ENCODE results near the gene CKAP5. TPM values are rescaled to one million over a fixed set of nuclear protein-coding genes. Genes with fewer than 3 reads are reported as not detected.

CKAP5 gene
- total and polyA plus RNA-seq, 2 experiments from 2014 or later = 67.9 to 120 TPM

- no peak overlapping the region for H3K4me2 ChIP-seq
- H2AFZ ChIP-seq = no peak overlapping the region
- no peaks in the 10 kb centered on the region for H3K79me2 ChIP-seq (replicated peaks; ENCODE audit: insufficient read depth)
- Mint-ChIP-seq H3K9me3 (no peaks in the 10 kb centered on the region), H3K4me3 (no peak overlapping the region), H3K27me3 (ENCODE audit: insufficient read depth, low read depth, poor library complexity) (no peaks in the 10 kb centered on the region), H3K4me1 (peaks cover 2% of the 10 kb centered on the region; the same call in 1 of the 3 replicates), H3K36me3 (ENCODE audit: low read depth) (peaks cover 55% of the 10 kb centered on the region), H3K27ac (no peak overlapping the region)
- no peaks in the 10 kb centered on the region for H3F3A ChIP-seq (replicated peaks; ENCODE audit: low read depth)
- DNase-seq (ENCODE audit: low spot score) (no peak), ATAC-seq (no peak)
- no peaks in the 10 kb centered on the region; the same call in 1 of the 2 replicates for H4K20me1 ChIP-seq (replicated peaks; ENCODE audit: insufficient read depth)
- H3K9me2 ChIP-seq (ENCODE audit: insufficient read depth) = no peaks in the 10 kb centered on the region
- H3K27ac ChIP-seq (ENCODE audit: low read depth) = no peak overlapping the region
- H3K4me3 ChIP-seq = no peak overlapping the region
- peaks cover 16% of the 10 kb centered on the region; the same call in 1 of the 2 replicates for H3K36me3 ChIP-seq (ENCODE audit: insufficient read depth)
- no peak for TF ChIP-seq JUNB (IDR thresholded peaks at IDR 0.05; ENCODE audit: unreplicated experiment)
- no peaks in the 10 kb centered on the region for H3K27me3 ChIP-seq (ENCODE audit: insufficient read depth)
- no peaks in the 10 kb centered on the region for H3K4me1 ChIP-seq (ENCODE audit: insufficient read depth)
Measured at GRCh38 chr11:46892838-46893237, 46.8 kb upstream of the CKAP5 start.

GRCh38 chr11:46892109-46892508, 46.0 kb upstream of the CKAP5 start:
- H3K27ac Mint-ChIP-seq = no peak overlapping the region
- no peak overlapping the region for H2AFZ ChIP-seq
- no peaks in the 10 kb centered on the region; the same call in 1 of the 2 replicates for H4K20me1 ChIP-seq (replicated peaks; ENCODE audit: insufficient read depth)
- H3K4me2 ChIP-seq = no peak overlapping the region
- no peak overlapping the region for H3K4me3 ChIP-seq
- no peak for ATAC-seq
- H3K4me1 ChIP-seq (ENCODE audit: insufficient read depth) = no peaks in the 10 kb centered on the region
- no peaks in the 10 kb centered on the region for H3F3A ChIP-seq (replicated peaks; ENCODE audit: low read depth)
- peaks cover 56% of the 10 kb centered on the region for H3K36me3 Mint-ChIP-seq (ENCODE audit: low read depth)
- peaks cover 16% of the 10 kb centered on the region; the same call in 1 of the 2 replicates for H3K36me3 ChIP-seq (ENCODE audit: insufficient read depth)
- no peak for DNase-seq (ENCODE audit: low spot score)
- no peak overlapping the region for H3K4me3 Mint-ChIP-seq
- no peaks in the 10 kb centered on the region for H3K27me3 ChIP-seq (ENCODE audit: insufficient read depth)
- H3K9me2 ChIP-seq (ENCODE audit: insufficient read depth) = no peaks in the 10 kb centered on the region
- H3K9me3 Mint-ChIP-seq = no peaks in the 10 kb centered on the region
- H3K4me1 Mint-ChIP-seq = peaks cover 2% of the 10 kb centered on the region; the same call in 1 of the 3 replicates
- no peak overlapping the region for H3K27ac ChIP-seq (ENCODE audit: low read depth)
- no peaks in the 10 kb centered on the region for H3K27me3 Mint-ChIP-seq (ENCODE audit: insufficient read depth, low read depth, poor library complexity)
- H3K79me2 ChIP-seq (replicated peaks; ENCODE audit: insufficient read depth) = no peaks in the 10 kb centered on the region
- TF ChIP-seq, protein P1, sequence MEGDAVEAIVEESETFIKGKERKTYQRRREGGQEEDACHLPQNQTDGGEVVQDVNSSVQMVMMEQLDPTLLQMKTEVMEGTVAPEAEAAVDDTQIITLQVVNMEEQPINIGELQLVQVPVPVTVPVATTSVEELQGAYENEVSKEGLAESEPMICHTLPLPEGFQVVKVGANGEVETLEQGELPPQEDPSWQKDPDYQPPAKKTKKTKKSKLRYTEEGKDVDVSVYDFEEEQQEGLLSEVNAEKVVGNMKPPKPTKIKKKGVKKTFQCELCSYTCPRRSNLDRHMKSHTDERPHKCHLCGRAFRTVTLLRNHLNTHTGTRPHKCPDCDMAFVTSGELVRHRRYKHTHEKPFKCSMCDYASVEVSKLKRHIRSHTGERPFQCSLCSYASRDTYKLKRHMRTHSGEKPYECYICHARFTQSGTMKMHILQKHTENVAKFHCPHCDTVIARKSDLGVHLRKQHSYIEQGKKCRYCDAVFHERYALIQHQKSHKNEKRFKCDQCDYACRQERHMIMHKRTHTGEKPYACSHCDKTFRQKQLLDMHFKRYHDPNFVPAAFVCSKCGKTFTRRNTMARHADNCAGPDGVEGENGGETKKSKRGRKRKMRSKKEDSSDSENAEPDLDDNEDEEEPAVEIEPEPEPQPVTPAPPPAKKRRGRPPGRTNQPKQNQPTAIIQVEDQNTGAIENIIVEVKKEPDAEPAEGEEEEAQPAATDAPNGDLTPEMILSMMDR (conservative IDR thresholded peaks at IDR 0.05; ENCODE audit: low read depth in 2 of 2) = no peak
- TF ChIP-seq EZH2 (IDR thresholded peaks at IDR 0.05; ENCODE audit: low read depth, unreplicated experiment) = no peak
- TF ChIP-seq POLR2AphosphoS5 (IDR thresholded peaks at IDR 0.05; ENCODE audit: low read depth) = no peak
- no peak for TF ChIP-seq STAT1 (IDR thresholded peaks at IDR 0.05; ENCODE audit: unreplicated experiment)
- TF ChIP-seq ZNF331 (CRISPR knock-in tag; IDR thresholded peaks at IDR 0.05; ENCODE audit: low read depth) = no peak
- TF ChIP-seq, protein P2, sequence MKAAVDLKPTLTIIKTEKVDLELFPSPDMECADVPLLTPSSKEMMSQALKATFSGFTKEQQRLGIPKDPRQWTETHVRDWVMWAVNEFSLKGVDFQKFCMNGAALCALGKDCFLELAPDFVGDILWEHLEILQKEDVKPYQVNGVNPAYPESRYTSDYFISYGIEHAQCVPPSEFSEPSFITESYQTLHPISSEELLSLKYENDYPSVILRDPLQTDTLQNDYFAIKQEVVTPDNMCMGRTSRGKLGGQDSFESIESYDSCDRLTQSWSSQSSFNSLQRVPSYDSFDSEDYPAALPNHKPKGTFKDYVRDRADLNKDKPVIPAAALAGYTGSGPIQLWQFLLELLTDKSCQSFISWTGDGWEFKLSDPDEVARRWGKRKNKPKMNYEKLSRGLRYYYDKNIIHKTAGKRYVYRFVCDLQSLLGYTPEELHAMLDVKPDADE (IDR thresholded peaks at IDR 0.05) = no peak
- TF ChIP-seq, protein P3, sequence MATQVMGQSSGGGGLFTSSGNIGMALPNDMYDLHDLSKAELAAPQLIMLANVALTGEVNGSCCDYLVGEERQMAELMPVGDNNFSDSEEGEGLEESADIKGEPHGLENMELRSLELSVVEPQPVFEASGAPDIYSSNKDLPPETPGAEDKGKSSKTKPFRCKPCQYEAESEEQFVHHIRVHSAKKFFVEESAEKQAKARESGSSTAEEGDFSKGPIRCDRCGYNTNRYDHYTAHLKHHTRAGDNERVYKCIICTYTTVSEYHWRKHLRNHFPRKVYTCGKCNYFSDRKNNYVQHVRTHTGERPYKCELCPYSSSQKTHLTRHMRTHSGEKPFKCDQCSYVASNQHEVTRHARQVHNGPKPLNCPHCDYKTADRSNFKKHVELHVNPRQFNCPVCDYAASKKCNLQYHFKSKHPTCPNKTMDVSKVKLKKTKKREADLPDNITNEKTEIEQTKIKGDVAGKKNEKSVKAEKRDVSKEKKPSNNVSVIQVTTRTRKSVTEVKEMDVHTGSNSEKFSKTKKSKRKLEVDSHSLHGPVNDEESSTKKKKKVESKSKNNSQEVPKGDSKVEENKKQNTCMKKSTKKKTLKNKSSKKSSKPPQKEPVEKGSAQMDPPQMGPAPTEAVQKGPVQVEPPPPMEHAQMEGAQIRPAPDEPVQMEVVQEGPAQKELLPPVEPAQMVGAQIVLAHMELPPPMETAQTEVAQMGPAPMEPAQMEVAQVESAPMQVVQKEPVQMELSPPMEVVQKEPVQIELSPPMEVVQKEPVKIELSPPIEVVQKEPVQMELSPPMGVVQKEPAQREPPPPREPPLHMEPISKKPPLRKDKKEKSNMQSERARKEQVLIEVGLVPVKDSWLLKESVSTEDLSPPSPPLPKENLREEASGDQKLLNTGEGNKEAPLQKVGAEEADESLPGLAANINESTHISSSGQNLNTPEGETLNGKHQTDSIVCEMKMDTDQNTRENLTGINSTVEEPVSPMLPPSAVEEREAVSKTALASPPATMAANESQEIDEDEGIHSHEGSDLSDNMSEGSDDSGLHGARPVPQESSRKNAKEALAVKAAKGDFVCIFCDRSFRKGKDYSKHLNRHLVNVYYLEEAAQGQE (IDR thresholded peaks at IDR 0.05; ENCODE audit: unreplicated experiment) = no peak
- no peak for TF ChIP-seq JUNB (IDR thresholded peaks at IDR 0.05; ENCODE audit: unreplicated experiment)
- TF ChIP-seq CREB1 (CRISPR knock-in tag; IDR thresholded peaks at IDR 0.05; ENCODE audit: low read depth) = no peak
- TF ChIP-seq NANOG (IDR thresholded peaks at IDR 0.05; ENCODE audit: borderline replicate concordance) = no peak
- TF ChIP-seq EZH2phosphoT487 (IDR thresholded peaks at IDR 0.05; ENCODE audit: unreplicated experiment) = no peak

Data from GM23338 (cell line).